KG1 (cell line): Measurements from ENCODE around the gene CILP2.

Experiments used
- DNase-seq: peaks from one replicate; lab custom pipeline; 2025; lab: John Stamatoyannopoulos, UW

CILP2 gene, protein sequence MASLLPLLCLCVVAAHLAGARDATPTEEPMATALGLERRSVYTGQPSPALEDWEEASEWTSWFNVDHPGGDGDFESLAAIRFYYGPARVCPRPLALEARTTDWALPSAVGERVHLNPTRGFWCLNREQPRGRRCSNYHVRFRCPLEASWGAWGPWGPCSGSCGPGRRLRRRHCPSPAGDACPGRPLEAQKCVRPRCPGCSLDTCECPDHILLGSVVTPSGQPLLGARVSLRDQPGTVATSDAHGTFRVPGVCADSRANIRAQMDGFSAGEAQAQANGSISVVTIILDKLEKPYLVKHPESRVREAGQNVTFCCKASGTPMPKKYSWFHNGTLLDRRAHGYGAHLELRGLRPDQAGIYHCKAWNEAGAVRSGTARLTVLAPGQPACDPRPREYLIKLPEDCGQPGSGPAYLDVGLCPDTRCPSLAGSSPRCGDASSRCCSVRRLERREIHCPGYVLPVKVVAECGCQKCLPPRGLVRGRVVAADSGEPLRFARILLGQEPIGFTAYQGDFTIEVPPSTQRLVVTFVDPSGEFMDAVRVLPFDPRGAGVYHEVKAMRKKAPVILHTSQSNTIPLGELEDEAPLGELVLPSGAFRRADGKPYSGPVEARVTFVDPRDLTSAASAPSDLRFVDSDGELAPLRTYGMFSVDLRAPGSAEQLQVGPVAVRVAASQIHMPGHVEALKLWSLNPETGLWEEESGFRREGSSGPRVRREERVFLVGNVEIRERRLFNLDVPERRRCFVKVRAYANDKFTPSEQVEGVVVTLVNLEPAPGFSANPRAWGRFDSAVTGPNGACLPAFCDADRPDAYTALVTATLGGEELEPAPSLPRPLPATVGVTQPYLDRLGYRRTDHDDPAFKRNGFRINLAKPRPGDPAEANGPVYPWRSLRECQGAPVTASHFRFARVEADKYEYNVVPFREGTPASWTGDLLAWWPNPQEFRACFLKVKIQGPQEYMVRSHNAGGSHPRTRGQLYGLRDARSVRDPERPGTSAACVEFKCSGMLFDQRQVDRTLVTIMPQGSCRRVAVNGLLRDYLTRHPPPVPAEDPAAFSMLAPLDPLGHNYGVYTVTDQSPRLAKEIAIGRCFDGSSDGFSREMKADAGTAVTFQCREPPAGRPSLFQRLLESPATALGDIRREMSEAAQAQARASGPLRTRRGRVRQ

DNA sequence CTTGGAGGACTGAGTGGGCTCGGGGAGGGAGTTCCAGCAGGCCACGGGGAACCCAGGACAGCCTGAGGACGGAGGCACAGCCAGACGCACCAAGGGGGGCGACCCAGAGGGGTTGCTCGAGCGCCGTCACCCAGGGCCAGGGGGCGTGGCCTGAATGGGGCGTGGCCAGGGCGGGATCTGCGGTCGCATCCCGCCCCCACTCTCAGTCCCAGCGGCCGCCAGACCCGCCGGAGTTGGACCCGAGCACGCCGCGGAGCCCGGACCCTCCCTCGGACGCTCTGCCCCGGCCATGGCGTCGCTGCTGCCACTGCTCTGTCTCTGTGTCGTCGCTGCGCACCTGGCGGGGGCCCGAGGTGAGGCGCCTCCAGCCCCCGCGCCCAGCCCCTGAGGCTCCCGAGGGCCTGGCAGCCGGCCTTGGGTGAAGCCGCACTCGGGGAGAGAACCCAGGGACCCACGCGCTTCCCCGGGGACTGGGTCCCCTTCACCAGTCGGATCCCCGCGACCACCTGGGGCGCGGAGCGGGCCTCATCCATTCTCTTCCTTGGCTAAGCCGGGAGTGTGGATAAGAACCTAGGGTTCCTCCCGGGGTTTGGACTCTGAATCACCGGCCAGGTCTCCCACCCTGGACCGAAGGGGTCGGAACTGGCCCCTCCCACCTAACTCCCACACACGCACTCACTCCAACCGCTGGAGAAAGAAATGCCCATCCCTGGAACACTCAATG is at the start of gene CILP2:
Gene CILP2 (plus strand): TSS at position 205 of the 724 bp plus-strand sequence. CDS start 85 bp downstream, at position 290.
- DNase-seq = no peak

DNA sequence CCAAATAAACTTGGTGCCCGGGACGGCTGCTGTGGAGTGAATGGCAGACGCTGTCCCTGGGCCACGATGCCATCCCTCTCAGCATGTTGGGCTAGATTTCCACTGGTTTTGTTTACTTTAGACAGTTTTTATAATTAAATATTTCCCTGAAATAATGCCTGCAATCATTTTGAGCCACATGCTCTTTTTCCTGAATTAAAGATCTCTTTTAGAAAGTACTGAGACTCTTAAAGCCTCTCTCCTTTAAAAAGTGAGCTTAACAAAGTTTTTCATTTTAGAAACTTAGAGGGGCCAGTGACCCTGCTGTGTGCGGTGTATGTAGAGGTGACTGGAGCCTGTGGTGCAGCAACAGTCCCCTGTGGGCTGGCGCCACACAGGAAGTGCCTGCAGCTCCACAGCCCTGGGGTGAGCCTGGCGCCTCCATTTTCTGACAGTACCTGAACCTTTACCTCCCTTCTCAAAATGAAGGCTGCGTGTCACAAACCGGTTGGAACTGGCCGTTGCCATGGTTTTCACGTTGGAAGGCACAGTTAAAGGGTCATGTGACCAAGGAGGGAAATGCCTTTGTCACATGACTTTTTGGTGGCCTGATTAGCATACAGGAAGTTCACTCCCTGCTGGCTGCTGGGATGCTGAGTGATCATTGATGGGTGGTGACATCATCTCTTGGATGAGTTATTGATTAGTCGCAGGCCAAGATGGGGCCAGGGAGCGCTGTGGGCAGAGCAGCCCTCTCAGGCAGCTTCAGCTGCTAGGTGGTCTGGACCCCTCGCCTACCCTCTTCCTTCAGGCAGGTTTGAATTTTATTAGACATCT is 49.0 kb upstream of the CILP2 start:
- peak; percentile 57 for DNase-seq

DNA sequence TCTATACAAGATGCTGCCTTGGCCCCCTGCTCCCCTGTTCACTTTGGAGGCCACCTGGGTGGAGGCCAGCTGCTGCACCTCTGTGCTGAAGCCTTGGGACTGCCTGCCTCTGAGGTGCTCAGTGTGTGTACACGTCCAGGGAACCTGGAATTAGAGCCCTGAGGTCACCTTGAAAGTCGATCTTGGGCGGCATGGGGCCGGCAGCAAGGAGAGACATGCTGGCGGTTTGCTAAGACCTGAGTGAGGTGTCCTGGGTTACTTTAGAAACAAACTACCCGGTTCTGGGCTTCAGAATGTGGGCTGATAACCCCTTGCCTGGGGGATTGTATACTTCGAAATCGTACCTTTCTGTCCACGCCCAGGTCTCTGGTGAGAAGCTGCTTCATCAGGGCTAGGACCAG is 48.3 kb upstream of the CILP2 start:
- DNase-seq = no peak

DNA sequence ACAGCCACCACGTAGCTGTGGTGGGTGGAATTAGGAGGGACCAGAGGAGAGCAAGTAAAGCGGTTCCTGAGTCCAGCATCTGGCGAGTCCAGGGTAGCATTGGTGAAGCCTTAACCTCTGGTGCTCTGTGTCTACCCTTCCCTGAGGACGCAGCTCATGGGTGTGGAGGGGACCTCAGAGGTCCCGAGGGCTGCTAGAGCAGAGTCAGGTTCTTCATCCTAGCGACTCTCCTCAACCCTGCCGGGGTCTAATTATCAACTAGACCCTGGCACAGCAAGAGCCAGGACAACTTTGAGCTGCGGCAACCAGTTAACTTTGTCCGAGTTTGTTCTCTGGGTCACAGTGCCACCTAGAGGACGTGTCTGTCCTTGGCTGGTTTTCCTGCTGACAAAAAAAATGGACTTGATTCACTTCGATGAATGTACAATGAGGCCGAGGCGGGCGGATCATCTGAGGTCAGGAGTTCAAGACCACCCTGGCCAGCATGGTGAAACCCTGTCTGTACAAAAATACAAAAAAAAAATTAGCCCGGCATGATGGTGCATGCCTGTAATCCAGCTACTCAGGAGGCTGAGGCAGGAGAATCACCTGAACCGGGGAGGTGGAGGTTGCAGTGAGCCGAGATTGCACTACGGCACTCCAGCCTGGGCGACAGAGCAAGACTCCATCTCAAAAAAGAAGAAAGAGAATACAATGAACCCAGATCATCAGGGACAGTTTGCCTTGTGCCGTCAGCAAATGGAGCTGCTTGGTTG is 47.7 kb upstream of the CILP2 start:
- DNase-seq = peak; percentile 44

DNA sequence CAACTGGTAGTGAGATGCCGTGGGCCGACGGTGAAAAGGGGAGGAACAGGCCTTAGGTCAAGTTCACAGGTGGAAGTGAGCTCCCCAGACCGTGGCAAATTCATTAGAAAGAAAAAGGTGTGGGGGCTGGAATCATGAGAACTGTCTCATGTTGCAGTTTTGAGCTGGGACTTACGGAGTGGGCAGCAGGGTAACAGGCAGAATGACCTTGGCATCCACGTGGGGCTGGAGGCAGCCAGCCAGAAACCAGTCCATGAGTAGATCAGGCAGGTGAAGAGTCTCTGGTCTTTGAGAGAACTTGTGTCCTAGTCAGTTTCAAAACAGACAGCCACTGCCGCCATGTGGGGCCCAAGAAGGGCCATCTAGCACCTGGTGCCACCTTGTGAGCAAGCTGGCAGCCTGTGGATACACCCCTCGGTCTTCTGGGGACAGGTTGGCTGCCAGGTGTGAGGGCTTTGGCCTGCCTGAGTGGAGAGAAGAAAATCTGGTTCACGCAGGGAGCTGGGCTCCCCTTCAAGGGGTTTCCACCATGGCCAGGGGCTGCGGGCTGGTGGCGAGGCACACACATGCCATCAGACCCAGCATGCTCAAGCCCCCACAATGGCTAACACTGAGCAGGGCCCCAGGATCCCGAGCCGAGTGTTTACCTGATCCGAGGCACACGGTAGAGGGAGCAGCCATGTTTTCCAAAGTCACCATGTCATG is 46.6 kb upstream of the CILP2 start:
- DNase-seq = no peak

DNA sequence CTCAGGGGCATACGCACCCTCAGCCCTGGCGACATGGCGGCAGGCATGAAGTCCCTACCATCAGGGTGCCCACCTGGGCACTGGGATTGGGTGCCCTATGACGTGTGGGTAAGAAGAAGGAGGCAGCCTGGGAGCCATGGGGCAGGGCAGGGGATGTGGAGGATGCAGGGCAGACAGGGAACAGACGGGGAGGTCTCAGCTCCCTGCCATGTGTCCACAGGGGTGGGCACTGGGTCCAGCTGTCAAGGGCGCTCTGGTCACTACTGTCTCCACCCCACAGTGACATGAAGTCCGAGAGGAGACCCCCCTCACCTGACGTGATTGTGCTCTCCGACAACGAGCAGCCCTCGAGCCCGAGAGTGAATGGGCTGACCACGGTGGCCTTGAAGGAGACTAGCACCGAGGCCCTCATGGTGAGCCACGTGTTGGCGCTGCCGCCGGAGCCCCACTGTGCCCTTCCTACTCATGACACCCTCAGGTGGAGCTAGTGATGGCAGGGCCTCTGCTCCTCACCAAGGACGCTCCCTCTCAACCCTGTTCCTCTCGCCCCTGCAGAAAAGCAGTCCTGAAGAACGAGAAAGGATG is 45.9 kb upstream of the CILP2 start:
- no peak for DNase-seq

DNA sequence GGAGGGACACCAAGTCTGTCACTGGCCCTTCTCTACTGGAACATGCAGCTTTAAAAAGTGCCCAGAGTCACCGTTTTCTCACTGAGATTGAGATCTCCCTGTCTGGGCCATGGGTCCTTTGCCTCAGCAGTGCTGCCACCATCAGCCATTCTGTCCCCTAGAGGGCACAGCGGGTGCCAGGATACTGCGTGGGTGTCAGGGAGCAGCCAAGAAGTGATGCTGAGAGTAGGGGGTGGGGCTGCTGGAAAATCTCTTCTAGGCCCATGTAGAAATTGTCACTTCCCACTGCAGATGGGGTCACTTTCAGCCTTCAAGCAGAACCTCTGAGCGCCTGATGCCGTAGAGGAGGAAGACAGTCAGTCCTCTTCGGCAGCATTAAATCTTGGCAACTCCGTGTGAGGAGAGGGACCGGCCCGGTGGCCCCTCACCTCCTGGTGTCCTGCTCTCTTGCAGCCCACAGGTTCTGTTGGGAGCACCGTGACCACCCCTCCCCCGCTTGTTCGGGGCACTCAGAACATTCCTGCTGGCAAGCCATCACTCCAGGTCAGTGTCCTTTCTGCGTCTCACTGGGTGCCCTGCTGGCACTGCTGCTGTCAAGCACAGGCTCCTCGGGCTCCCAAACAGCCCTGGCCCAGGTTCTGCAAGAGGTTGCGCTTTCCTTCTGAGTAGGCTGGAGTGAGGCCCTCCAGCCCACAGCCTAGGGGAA is 44.1 kb upstream of the CILP2 start:
- DNase-seq = no peak

DNA sequence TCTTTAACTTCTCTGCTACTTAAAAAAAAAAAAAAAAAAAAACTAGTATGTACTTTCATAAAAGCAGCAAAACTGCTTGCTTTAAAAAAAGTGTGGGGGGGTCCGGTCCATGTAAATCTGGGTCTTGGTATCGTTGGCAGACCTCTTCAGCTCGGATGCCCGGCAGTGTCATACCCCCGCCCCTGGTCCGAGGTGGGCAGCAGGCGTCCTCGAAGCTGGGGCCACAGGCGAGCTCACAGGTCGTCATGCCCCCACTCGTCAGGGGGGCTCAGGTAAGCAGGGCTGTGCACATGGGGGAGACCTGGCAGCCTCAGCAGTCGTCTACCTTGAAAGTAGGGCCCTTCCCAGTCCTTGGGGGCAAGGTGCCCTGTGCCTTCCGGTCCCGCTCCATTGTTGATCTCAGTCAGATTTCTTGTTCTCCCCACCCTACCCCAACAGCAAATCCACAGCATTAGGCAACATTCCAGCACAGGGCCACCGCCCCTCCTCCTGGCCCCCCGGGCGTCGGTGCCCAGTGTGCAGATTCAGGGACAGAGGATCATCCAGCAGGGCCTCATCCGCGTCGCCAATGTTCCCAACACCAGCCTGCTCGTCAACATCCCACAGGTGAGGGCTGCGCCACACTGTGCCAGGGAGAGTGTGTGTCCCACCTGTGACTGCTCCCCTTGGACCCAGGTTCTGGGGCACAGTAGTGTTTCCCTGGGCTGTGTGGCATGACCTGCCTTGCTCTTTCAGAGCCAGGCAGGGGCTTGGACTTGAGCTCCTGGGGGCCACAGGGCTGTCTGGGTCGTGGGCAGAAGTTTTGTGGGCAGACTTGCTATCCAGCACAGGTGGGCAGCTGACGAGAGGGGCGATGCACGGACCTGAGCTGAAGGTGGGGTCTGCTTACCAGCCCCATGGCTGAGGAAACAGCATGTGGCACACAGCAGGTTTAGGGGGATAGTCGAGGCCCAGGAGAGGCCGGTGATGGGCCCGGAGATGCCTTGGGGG is 42.2 kb upstream of the CILP2 start:
- DNase-seq = no peak

DNA sequence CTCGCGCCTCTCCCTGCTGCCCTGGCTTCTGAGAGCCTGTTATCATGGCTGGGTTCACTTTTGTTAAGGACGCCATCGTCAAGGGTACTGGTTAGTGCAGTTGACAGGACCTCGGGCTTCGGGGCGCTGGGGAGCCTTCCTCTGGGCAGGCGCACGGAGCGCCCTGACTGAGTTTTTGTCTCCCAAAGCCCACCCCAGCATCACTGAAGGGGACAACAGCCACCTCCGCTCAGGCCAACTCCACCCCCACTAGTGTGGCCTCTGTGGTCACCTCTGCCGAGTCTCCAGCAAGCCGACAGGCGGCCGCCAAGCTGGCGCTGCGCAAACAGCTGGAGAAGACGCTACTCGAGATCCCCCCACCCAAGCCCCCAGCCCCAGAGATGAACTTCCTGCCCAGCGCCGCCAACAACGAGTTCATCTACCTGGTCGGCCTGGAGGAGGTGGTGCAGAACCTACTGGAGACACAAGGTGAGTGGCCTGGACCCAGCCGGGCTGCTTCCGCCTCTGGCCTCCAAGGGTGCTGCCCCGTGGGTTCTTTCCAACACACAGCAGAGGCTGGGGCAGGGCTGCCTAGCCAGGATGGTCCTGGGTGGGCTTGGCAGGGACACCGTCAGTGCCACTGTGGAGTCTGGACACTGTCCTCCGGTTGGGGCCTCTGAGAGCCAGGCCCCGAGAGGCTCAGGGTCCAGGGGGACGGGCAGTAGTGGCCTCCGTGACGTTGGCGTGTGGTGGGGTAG is 39.6 kb upstream of the CILP2 start:
- no peak for DNase-seq

DNA sequence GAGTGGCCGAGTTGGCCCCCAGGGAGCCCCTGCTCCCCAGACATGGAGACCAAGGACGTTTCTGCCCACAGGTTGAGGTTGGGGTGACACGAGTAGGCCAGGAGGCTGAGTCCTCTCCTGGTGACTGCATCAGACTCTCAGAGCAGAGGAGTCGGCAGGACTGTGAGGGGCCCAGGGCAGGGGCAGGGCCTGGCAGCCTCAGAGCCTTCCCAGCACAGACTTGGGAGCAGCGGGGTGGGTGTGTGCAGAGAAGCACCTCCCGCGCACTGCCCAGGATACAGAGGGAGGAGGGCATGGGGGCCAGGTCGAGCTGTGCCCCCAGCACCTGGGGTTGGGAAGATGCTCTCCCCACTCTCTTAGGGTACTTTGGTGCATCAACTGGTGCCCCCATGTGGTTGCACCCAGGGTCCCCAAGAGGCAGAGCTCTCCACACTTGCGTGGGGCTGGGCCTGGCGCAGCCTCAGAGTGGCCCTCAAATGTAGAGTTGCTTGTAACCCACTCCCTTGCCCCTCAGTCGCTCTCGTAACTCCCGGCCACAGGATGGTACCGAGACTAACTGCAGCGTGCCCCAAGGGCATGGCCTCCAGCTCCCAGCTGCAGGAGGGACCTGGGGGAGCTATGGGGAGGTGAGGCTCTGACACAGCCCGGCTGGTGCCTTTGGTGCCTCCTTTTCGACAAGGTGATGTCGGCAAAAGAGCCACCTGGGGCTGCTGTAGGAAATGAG is 38.6 kb upstream of the CILP2 start:
- no peak for DNase-seq

DNA sequence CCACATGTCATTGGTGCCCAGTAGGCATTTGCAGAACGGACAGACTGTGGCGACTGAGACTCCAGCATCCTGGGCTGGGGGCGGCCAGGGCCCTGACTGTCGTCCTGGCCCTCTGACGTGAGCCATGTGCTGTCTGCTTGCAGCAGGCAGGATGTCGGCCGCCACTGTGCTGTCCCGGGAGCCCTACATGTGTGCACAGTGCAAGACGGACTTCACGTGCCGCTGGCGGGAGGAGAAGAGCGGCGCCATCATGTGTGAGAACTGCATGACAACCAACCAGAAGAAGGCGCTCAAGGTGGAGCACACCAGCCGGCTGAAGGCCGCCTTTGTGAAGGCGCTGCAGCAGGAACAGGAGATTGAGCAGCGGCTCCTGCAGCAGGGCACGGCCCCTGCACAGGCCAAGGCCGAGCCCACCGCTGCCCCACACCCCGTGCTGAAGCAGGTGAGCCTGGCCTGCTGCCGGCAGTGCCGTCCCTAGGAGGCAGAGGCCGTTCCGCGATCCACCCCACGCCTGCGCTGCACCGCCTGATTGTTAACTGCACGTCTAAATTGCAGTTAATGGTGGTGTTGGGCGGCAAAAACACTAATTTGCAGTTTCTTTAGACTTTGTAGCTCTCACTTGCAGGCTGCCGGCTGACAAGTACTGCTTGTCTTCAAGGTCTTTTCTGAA is 37.0 kb upstream of the CILP2 start:
- no peak for DNase-seq

DNA sequence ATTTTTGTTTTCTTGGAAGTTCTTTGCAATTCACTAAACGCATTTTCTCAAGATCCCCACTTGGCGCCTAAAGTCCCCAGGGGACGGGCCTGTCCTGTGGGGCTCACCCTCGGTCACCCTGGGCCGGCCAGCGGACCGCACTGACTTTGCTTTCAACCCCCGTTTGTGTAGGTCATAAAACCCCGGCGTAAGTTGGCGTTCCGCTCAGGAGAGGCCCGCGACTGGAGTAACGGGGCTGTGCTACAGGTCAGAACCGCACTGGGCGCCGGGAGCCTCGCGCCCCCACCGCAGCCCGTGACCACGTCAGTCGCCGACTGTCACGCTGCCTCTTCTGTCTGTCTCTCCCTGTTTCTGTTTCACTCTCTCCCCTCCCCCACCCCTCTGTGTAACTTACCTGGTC is 36.3 kb upstream of the CILP2 start:
- DNase-seq = no peak

DNA sequence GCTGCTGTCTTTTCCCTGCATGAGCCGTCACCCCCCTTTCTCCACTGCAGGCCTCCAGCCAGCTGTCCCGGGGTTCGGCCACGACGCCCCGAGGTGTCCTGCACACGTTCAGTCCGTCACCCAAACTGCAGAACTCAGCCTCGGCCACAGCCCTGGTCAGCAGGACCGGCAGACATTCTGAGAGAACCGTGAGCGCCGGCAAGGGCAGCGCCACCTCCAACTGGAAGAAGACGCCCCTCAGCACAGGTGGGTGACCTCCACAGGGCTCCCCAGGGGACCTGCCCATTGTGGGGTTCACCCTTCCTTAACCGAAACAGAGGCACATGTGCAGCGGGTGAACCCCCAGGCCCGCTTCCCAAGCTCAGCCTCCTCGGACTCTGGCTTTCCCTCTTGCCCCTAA is 35.8 kb upstream of the CILP2 start:
- no peak for DNase-seq

DNA sequence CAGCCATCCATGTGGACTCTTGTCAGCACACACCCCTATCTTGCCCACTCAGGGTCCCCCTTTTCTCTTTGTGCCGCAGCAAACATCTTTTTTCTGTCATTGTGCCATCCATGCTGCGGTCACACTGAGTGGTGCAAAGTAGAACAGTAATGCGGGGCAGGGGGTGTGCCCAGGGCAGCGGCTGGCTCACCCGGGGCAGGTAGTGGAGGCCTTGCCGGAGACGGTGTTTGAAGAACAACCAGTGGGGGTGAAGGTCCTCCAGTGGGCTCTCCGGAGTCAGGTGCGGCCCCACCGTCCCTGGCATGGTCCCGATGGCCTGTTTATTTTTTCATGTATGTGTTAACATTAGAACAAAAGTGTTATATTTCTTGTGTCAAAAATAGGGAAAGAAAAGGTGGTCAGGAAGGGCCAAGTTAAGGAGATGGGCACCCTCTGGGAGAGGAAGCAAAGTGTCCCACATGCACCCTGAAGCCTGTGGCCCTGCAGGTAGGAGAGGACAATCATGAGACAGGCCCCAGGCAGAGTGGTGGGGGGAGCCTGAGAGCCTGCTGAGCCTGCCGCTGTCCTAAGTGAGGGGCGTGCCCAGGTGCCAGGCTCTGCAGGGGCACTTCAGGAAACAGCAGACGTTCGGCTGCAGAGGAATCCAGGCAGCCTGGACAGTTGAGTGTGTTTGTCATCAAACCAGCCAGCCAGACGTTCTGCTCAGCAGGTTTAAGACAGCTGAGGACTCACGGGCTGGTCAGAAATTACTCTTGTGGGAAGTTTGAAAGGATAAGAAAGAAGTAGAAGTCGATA is 35.1 kb upstream of the CILP2 start:
- DNase-seq = no peak
